Adrenal gland (tissue), 5 donors: ENCODE results near the gene EED.

Source experiments
- POLR2A ChIP-seq, 2 donors: fragments of 450-650 bp; IDR thresholded peaks; one replicate each; pipeline ENCODE4 v1.6.1; 2017; ENCODE audit warnings: antibody characterized with exemption in 2 of 2, mild to moderate bottlenecking in 2 of 2, moderate library complexity in 1 of 2
- TF ChIP-seq, protein P1 (sequence below), 6 experiments: fragments of 450-650 bp in 4 of 6; fragments of 200-600 bp in 2 of 6; sonication (generic) in 1 of 6; IDR thresholded peaks; 1 replicate in 5 of 6; 2 replicates in 1 of 6; pipeline versions ENCODE4 v1.5.1 to v1.8.0; 2016 to 2021; ENCODE audit warnings: antibody characterized with exemption in 6 of 6, mild to moderate bottlenecking in 2 of 6, moderate library complexity in 1 of 6
- donor health status: DM: no; HTN: no; CAD: no.

- TF ChIP-seq, protein P1, sequence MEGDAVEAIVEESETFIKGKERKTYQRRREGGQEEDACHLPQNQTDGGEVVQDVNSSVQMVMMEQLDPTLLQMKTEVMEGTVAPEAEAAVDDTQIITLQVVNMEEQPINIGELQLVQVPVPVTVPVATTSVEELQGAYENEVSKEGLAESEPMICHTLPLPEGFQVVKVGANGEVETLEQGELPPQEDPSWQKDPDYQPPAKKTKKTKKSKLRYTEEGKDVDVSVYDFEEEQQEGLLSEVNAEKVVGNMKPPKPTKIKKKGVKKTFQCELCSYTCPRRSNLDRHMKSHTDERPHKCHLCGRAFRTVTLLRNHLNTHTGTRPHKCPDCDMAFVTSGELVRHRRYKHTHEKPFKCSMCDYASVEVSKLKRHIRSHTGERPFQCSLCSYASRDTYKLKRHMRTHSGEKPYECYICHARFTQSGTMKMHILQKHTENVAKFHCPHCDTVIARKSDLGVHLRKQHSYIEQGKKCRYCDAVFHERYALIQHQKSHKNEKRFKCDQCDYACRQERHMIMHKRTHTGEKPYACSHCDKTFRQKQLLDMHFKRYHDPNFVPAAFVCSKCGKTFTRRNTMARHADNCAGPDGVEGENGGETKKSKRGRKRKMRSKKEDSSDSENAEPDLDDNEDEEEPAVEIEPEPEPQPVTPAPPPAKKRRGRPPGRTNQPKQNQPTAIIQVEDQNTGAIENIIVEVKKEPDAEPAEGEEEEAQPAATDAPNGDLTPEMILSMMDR (IDR thresholded peaks at IDR 0.05) = no peak
- no peak for TF ChIP-seq POLR2A (IDR thresholded peaks at IDR 0.05)
Measured at GRCh38 chr11:86313793-86314192, 69.2 kb downstream of the EED start.
